Activated T-helper 1 cell treated with anti-CD3 and anti-CD28 coated beads, Interleukin-2, amount 50 U/mL, for 16 hours (primary cell): ENCODE measurements around the gene NKAIN1.
"Not testable (repeated sequence)": the region's sequence is repeated elsewhere in the genome, so short reads cannot be mapped to it uniquely, and the experiment has no call there.

Experiments
- DNase-seq, 2 donors: peaks; one replicate each; pipeline ENCODE4 v3.0.0-alpha.2; 2020; ENCODE audit warnings: low read depth in 1 of 2, low spot score in 1 of 2

Gene NKAIN1

GRCh38 chr1:31239653-31240241 is at the start of gene NKAIN1:
NKAIN1 (minus strand) TSS chr1:31239887; CDS start chr1:31239547, 340 bp downstream.
- no peak for DNase-seq

GRCh38 chr1:31289021-31289420 is 49.3 kb upstream of the NKAIN1 start:
- no peak for DNase-seq

GRCh38 chr1:31287791-31288190 is 48.1 kb upstream of the NKAIN1 start:
- DNase-seq, result not testable (repeated sequence)

GRCh38 chr1:31282426-31282825 is 42.7 kb upstream of the NKAIN1 start:
- DNase-seq, result not testable (repeated sequence)

GRCh38 chr1:31273619-31274018 is 33.9 kb upstream of the NKAIN1 start:
- DNase-seq, result no peak

- no peak for DNase-seq
Measured at GRCh38 chr1:31272369-31272768, 32.7 kb upstream of the NKAIN1 start.

- no peak for DNase-seq
Measured at GRCh38 chr1:31266547-31266946, 26.9 kb upstream of the NKAIN1 start.

GRCh38 chr1:31264790-31265386 is 25.2 kb upstream of the NKAIN1 start:
- no peak for DNase-seq

- DNase-seq, result no peak
Measured at GRCh38 chr1:31263408-31263807, 23.7 kb upstream of the NKAIN1 start.

GRCh38 chr1:31262393-31262792 is 22.7 kb upstream of the NKAIN1 start:
- not testable (repeated sequence) for DNase-seq

GRCh38 chr1:31261916-31262315 is 22.2 kb upstream of the NKAIN1 start:
- DNase-seq, result no peak

GRCh38 chr1:31259746-31260145 is 20.1 kb upstream of the NKAIN1 start:
- no peak for DNase-seq

GRCh38 chr1:31258581-31258980 is 18.9 kb upstream of the NKAIN1 start:
- DNase-seq, result no peak

GRCh38 chr1:31257213-31257612 is 17.5 kb upstream of the NKAIN1 start:
- no peak for DNase-seq

GRCh38 chr1:31249854-31250253 is 10.2 kb upstream of the NKAIN1 start:
- no peak for DNase-seq

- DNase-seq, result no peak
Measured at GRCh38 chr1:31248276-31248675, 8.6 kb upstream of the NKAIN1 start.

- DNase-seq, result no peak
Measured at GRCh38 chr1:31244326-31244725, 4.6 kb upstream of the NKAIN1 start.

- DNase-seq, result no peak
Measured at GRCh38 chr1:31243501-31244286, 4.0 kb upstream of the NKAIN1 start.

GRCh38 chr1:31241321-31241720 is 1.6 kb upstream of the NKAIN1 start:
- DNase-seq, result no peak

GRCh38 chr1:31238986-31239613 is 587 bp downstream of the NKAIN1 start:
- no peak for DNase-seq

GRCh38 chr1:31238612-31238985 is 1.1 kb downstream of the NKAIN1 start:
- no peak for DNase-seq

- no peak for DNase-seq
Measured at GRCh38 chr1:31234870-31235269, 4.8 kb downstream of the NKAIN1 start.
